Thoracic aorta (tissue), 2 donors: ENCODE data around the gene NTNG2. TPM values are rescaled to one million over a fixed set of nuclear protein-coding genes. Genes with fewer than 3 reads are reported as not detected.

Source experiments
- ATAC-seq: fragments of 150-250 bp; one replicate; pipeline ENCODE4 v1.8.0; 2017; ENCODE audit warnings: low read depth; ENCODE audit not compliant: insufficient number of reproducible peaks, low FRiP score
- DNase-seq: peaks from one replicate; pipeline ENCODE4 v3.0.0-alpha.2; 2020; ENCODE audit warnings: low spot score
- H3K27ac ChIP-seq, 2 donors: fragments of 200-600 bp; sonication (generic); 1 replicate in 1 of 2; 2 replicates in 1 of 2; pipeline ENCODE4 v1.5.1; 2016; ENCODE audit warnings: mild to moderate bottlenecking in 2 of 2, moderate library complexity in 2 of 2
- H3K27me3 ChIP-seq: fragments of 200-600 bp; sonication (generic); replicated peaks from 2 replicates; pipeline ENCODE4 v1.6.0; 2016; ENCODE audit warnings: mild to moderate bottlenecking; ENCODE audit not compliant: insufficient read depth
- H3K36me3 ChIP-seq: fragments of 200-600 bp; sonication (generic); one replicate; pipeline ENCODE4 v1.5.1; 2016
- H3K4me1 ChIP-seq, 2 donors: fragments of 200-600 bp; sonication (generic); 1 replicate in 1 of 2; 2 replicates in 1 of 2; pipeline versions ENCODE4 v1.5.1 to v1.6.0; 2016; ENCODE audit warnings: low read depth in 2 of 2, mild to moderate bottlenecking in 1 of 2; ENCODE audit not compliant: control insufficient read depth in 1 of 2
- H3K4me3 ChIP-seq: fragments of 200-600 bp; sonication (generic); 2 replicates; pipeline ENCODE4 v1.5.1; 2016; ENCODE audit warnings: mild to moderate bottlenecking
- H3K9me3 ChIP-seq: fragments of 200-600 bp; sonication (generic); 2 replicates; pipeline ENCODE4 v1.5.1; 2016
- total RNA-seq, 2 donors: library from RNA; depleted of rRNA; stranded (reverse); fragments of >200 nt; gene quantifications; one replicate each; pipeline versions ENCODE4 v1.1.0 to v1.2.3, GENCODE V29; 2016
- TF ChIP-seq, protein P1 (sequence below): fragments of 200-600 bp; sonication (generic); IDR thresholded peaks from one replicate; pipeline ENCODE4 v1.5.1; 2019; ENCODE audit warnings: antibody characterized with exemption

Gene NTNG2
- total RNA-seq, 2 donors from 2014 or later, result 1.2 to 2.0 TPM

DNA sequence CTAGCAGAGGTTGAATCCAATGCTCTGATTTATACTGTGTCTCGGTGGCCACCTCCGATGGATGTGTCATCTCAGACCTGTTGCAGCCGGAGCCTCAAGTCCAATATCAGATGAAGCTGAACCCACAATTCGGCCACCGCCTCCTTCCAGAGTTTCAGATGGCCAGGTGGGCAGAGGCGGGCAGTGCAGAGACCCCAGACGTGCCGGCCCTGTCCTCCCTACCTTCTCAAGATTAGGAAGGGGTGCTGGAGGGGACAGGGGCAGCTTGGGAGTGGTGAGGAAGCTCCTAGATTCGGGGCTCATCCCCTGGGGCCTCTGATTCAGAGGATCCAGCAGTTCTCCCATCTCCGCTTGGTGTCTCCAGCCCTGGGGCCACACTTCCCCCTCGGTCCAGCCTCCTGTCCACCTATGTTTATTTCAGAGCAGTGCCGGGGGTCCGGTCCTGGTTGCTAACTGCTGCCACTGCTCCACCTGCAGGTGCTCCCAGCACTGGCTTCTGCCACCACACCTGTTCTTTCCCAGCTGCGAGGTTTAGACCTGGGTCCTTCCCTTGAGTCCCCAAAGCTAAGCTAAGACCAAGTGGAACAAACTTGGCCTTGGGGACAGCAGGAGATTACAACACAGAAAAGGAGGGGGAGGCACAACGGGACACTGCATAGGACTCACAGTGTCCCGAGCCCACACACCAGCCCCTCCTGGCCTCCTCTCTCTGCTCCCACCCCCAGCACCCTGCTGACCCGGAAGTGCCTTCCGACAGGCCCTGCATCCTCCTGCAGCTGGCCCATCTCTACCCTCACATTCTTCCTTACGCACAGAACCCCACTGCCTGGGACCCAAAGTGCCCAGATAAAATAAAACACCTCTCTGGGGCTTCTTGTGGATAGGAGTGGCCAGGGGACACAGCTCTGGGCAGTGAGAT is 81.6 kb downstream of the NTNG2 start:
- Histone ChIP-seq H3K9me3 (no peaks in the 10 kb centered on the region), H3K4me1 (peaks cover 0 to 29% of the 10 kb centered on the region in 2 donors), H3K4me3 (no peak overlapping the region), H3K36me3 (no peaks in the 10 kb centered on the region), H3K27me3 (no peaks in the 10 kb centered on the region), H3K27ac (no peak overlapping the region)
- TF ChIP-seq, protein P1, sequence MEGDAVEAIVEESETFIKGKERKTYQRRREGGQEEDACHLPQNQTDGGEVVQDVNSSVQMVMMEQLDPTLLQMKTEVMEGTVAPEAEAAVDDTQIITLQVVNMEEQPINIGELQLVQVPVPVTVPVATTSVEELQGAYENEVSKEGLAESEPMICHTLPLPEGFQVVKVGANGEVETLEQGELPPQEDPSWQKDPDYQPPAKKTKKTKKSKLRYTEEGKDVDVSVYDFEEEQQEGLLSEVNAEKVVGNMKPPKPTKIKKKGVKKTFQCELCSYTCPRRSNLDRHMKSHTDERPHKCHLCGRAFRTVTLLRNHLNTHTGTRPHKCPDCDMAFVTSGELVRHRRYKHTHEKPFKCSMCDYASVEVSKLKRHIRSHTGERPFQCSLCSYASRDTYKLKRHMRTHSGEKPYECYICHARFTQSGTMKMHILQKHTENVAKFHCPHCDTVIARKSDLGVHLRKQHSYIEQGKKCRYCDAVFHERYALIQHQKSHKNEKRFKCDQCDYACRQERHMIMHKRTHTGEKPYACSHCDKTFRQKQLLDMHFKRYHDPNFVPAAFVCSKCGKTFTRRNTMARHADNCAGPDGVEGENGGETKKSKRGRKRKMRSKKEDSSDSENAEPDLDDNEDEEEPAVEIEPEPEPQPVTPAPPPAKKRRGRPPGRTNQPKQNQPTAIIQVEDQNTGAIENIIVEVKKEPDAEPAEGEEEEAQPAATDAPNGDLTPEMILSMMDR, result no peak
- no peak for DNase-seq
- ATAC-seq, result no peak

DNA sequence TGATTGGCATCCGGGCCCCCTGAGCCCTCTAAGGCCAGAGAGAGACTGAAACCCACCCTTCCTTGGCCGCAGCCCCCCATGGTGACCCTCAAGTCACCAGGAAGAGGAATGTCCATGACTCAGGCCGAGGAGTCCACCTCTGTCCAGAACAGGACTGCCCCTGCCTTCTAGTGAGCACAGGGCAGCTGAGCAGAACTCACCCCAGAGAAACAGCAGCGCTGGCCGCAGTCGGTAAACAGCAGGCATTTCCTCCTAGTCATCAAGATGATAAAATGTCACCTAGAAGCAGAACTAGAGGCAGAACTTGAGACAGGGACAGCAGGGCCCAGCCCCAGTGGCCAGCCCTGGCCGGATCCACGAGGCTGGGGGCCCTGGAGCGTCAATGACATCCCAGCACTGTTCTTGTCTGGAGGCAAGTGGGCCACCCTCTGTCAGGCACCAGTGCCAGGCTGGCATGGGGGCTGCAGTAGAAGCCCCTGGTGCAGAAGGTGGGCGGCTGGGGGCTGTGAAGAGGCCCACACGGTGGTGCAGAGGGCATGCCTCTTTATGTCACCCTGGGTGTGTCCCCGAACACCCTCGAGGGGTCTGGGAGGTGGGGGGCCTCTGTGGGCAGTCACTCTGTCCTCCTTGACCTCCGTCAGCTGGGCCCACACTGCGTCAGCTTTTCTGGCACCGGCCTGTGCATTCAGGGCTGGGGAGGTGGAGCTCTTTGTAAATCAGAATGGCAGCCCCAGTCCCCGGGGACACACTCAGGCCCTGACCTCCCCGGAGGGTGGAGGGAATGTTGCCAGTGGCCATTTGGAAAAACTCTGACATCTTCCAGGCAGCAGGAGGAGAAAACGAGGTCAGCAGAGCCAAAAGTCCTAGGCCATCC is 83.0 kb downstream of the NTNG2 start:
- Histone ChIP-seq H3K4me1 (peaks cover 0 to 29% of the 10 kb centered on the region in 2 donors), H3K9me3 (no peaks in the 10 kb centered on the region), H3K36me3 (no peaks in the 10 kb centered on the region), H3K27ac (no peak overlapping the region), H3K27me3 (no peaks in the 10 kb centered on the region), H3K4me3 (no peak overlapping the region)
- TF ChIP-seq, protein P1, result no peak
- DNase-seq, result no peak
- ATAC-seq, result no peak

DNA sequence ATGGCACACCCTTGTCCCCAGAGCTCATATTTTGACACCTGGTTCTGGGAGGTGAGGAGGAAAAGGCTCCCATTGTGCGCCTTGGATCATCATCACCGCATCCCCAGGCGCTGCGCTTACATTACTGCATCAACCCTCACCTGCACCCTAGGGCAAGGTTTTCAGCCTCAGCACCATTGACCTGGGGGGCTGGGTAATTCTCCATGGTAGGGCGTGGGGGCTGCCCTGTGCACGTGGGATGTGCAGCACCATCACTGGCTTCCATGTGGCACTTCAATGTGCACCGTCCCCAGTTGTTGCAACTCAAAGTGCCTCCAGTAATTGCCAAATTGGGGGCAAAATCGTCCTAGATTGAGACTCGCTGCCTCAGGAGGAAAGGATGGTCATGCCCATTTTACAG is 83.6 kb downstream of the NTNG2 start:
- H3K36me3 ChIP-seq, result no peaks in the 10 kb centered on the region
- TF ChIP-seq, protein P1, result no peak
- no peak for DNase-seq
- peaks cover 0 to 29% of the 10 kb centered on the region in 2 donors for H3K4me1 ChIP-seq
- H3K27ac ChIP-seq, result no peak overlapping the region
- no peak overlapping the region for H3K4me3 ChIP-seq
- no peaks in the 10 kb centered on the region for H3K27me3 ChIP-seq
- no peaks in the 10 kb centered on the region for H3K9me3 ChIP-seq
- no peak for ATAC-seq

DNA sequence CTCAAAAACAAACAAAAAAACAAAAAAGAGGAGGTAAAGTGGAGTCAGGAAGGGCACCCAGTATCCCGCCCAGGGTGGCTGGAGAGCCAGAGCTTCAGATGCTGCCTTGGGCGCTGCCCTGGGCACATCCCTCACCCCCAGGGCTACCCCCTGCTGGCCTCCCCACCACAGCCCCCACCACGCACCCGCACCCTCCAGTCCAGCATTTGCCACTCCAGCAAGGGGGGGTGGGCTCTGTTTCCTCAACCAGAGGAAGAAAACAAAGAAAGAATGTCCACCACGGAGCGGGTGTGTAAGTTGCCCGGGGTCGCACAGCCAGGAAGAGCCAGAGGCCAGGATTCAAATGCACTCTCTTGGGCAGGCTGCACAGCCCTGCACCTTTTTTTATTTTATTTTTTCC is 86.1 kb downstream of the NTNG2 start:
- Histone ChIP-seq H3K9me3 (no peaks in the 10 kb centered on the region), H3K36me3 (no peaks in the 10 kb centered on the region), H3K27ac (no peak overlapping the region), H3K4me3 (no peak overlapping the region), H3K4me1 (peaks cover 0 to 13% of the 10 kb centered on the region in 2 donors), H3K27me3 (no peaks in the 10 kb centered on the region)
- TF ChIP-seq, protein P1, result no peak
- DNase-seq, result no peak
- no peak for ATAC-seq

DNA sequence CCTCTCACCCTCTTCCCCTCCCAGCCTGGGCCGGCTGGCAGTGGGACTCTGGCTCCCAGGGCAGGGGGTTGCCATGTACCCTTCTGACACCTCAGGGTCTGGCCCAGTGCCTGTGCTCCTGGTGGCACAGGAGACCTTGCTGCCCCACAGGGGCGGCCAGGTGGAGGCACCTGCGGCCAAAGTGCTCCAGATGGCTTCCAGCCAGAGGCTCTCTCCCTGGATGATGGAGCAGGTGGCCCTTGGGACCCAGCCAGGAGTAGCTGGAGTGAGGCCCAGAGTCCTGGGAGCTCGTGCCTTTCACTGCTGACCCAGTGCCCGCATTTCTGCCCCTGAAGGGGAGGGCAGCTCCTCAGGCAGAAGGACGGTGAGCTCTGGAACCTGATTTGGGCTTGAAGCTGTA is 87.3 kb downstream of the NTNG2 start:
- no peak overlapping the region for H3K4me3 ChIP-seq
- H3K27ac ChIP-seq, result no peak overlapping the region
- H3K4me1 ChIP-seq, result peaks cover 0 to 12% of the 10 kb centered on the region in 2 donors
- no peaks in the 10 kb centered on the region for H3K9me3 ChIP-seq
- TF ChIP-seq, protein P1, result no peak
- H3K36me3 ChIP-seq, result no peaks in the 10 kb centered on the region
- DNase-seq, result no peak
- no peaks in the 10 kb centered on the region for H3K27me3 ChIP-seq
- no peak for ATAC-seq
